NCI-H2196 treated with DMSO at 0.1 percent for 48 hours (cell line): ENCODE measurements around the gene MGAT5.

ENCODE experiments used
- DNase-seq: peaks from one replicate; lab custom pipeline; 2025; ENCODE audit not compliant: unreplicated experiment; lab: John Stamatoyannopoulos, UW

MGAT5 gene

GRCh38 chr2:134253804-134254203 is at the start of gene MGAT5:
Gene MGAT5, plus strand, starts transcription at chr2:134254072. Its CDS starts 332 bp downstream, at chr2:134254404.
- DNase-seq = peak; percentile 90

GRCh38 chr2:134205087-134205486 is 48.8 kb upstream of the MGAT5 start:
- no peak for DNase-seq

GRCh38 chr2:134206031-134206430 is 47.8 kb upstream of the MGAT5 start:
- no peak for DNase-seq

- DNase-seq = no peak
These were observed 47.3 kb upstream of the MGAT5 start for GRCh38 chr2:134206573-134206972.

- DNase-seq = no peak
These were observed 46.2 kb upstream of the MGAT5 start for GRCh38 chr2:134207589-134208209.

GRCh38 chr2:134208825-134209224 is 45.0 kb upstream of the MGAT5 start:
- DNase-seq = no peak

GRCh38 chr2:134212746-134213145 is 41.1 kb upstream of the MGAT5 start:
- no peak for DNase-seq

GRCh38 chr2:134216152-134216829 is 37.6 kb upstream of the MGAT5 start:
- no peak for DNase-seq

GRCh38 chr2:134217351-134217750 is 36.5 kb upstream of the MGAT5 start:
- no peak for DNase-seq

GRCh38 chr2:134217924-134218323 is 35.9 kb upstream of the MGAT5 start:
- no peak for DNase-seq

- DNase-seq = no peak
These were observed 35.5 kb upstream of the MGAT5 start for GRCh38 chr2:134218414-134218813.

- no peak for DNase-seq
These were observed 34.8 kb upstream of the MGAT5 start for GRCh38 chr2:134218930-134219658.

- no peak for DNase-seq
These were observed 33.4 kb upstream of the MGAT5 start for GRCh38 chr2:134220344-134220974.

GRCh38 chr2:134224005-134224404 is 29.9 kb upstream of the MGAT5 start:
- DNase-seq = no peak

GRCh38 chr2:134225173-134225572 is 28.7 kb upstream of the MGAT5 start:
- no peak for DNase-seq

GRCh38 chr2:134225841-134226240 is 28.0 kb upstream of the MGAT5 start:
- DNase-seq = no peak

GRCh38 chr2:134226601-134227000 is 27.3 kb upstream of the MGAT5 start:
- DNase-seq = no peak

GRCh38 chr2:134227666-134228065 is 26.2 kb upstream of the MGAT5 start:
- DNase-seq = peak; percentile 60

- no peak for DNase-seq
These were observed 25.4 kb upstream of the MGAT5 start for GRCh38 chr2:134228493-134228903.

- DNase-seq = no peak
These were observed 24.3 kb upstream of the MGAT5 start for GRCh38 chr2:134229540-134229939.

GRCh38 chr2:134230885-134231284 is 23.0 kb upstream of the MGAT5 start:
- DNase-seq = no peak
